ENCODE measurements around the gene OR52B2.

GRCh38 chr11:6127881-6128280, 42.2 kb downstream of the OR52B2 start:
- TF ChIP-seq POLR2A (IDR thresholded peaks at IDR 0.05), result no peak
- TF ChIP-seq CTCF (IDR thresholded peaks at IDR 0.05), result no peak
